ENCODE results near the gene DDX24. TPM values are rescaled to one million over a fixed set of nuclear protein-coding genes. Genes with fewer than 3 reads are reported as not detected.

The DDX24 gene
- total and polyA plus RNA-seq, 2 donors = 103 to 191 TPM

DNA sequence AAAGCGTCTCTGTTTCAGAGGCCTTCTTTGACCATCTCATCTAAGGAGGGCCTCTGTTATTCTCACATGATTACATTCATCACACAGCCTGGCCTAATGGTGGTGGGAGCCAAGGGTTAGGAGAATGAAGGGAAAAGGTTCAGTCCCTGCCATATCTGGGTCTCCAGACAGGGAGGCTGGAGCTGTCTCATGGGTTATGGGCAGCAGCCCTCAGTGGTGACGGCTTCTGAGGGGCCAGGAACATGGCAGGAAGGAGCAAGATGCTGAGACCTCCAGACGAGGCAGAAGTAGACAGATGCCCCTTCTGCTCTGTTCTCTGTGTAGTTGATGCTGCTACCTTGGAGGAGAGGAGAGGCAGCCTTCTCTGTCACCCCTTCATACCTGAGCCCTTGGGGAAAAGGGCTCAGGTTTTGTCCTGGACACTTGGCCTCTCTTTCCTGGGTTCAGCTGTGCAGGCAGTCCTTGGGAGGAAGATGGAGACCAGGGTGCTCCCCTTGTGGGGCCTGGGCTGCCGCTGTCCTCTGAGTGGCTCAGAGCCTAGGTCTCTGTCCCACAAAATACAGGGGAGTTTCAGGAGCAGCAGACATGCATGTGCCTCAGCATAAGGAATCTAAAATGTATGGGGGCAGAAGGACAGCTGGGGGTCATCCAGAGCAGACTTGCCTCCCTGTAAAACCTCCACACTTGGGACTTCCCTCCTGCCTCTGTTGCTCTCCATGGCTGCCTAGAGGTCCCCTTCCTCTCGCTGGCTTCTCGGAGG is 44.8 kb upstream of the DDX24 start:
- Histone ChIP-seq H3K27ac (ENCODE audit: low read depth in 1 of 2, low read length in 1 of 2) (no peak overlapping the region), H3K4me1 (ENCODE audit: control insufficient read depth in 2 of 2, insufficient read depth in 2 of 2, low read length in 2 of 2) (peaks cover 4 to 7% of the 10 kb centered on the region in 2 donors), H3K9me3 (ENCODE audit: control insufficient read depth in 2 of 2, insufficient read depth in 1 of 2, low read length in 1 of 2) (no peaks in the 10 kb centered on the region), H3K36me3 (ENCODE audit: control insufficient read depth in 2 of 2, insufficient read depth in 2 of 2, low read length in 1 of 2) (peaks cover 0 to 9% of the 10 kb centered on the region in 2 donors), H3K27me3 (ENCODE audit: control insufficient read depth in 2 of 2, insufficient read depth in 1 of 2, low read length in 1 of 2) (peaks cover 3 to 13% of the 10 kb centered on the region in 2 donors), H3K4me3 (ENCODE audit: low read length in 2 of 2) (no peak overlapping the region)
- DNase-seq (ENCODE audit: low read depth in 6 of 9, low spot score in 9 of 9) = no peak
- WGBS = 98% methylated on average over 6 of the region's 6 CpGs

- Histone ChIP-seq H3K4me1 (ENCODE audit: control insufficient read depth in 2 of 2, insufficient read depth in 2 of 2, low read length in 2 of 2) (peaks cover 4 to 7% of the 10 kb centered on the region in 2 donors), H3K9me3 (ENCODE audit: control insufficient read depth in 2 of 2, insufficient read depth in 1 of 2, low read length in 1 of 2) (peaks cover 0 to 1% of the 10 kb centered on the region in 2 donors), H3K27ac (ENCODE audit: low read depth in 1 of 2, low read length in 1 of 2) (no peak overlapping the region), H3K36me3 (ENCODE audit: control insufficient read depth in 2 of 2, insufficient read depth in 2 of 2, low read length in 1 of 2) (peaks cover 0 to 9% of the 10 kb centered on the region in 2 donors), H3K27me3 (ENCODE audit: control insufficient read depth in 2 of 2, insufficient read depth in 1 of 2, low read length in 1 of 2) (peaks cover 0 to 10% of the 10 kb centered on the region in 2 donors), H3K4me3 (ENCODE audit: low read length in 2 of 2) (no peak overlapping the region)
- 92% methylated on average over 9 of the region's 9 CpGs for WGBS
- DNase-seq (ENCODE audit: low read depth in 6 of 9, low spot score in 9 of 9) = no peak
These were observed 43.8 kb upstream of the DDX24 start for GRCh38 chr14:94124582-94125377.

DNA sequence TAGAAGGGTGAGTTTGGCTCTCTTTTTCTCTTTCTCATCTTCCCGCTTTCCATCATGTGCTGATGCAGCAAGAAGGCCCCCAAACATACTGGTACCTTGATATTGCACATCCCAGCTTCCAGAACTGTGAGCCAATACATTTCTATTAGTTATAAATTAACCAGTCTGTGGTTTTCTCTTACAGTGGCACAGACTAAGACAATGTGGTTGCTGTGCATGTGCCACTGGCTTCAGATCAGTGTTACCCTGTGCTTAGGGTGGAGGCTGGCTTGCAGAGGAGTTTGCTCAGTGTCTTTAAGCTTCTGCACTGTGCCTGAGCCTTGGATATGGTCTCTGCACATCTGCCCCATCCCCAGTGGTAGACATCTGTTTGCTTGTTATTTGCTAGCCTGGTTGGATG is 42.9 kb upstream of the DDX24 start:
- Histone ChIP-seq H3K4me1 (ENCODE audit: control insufficient read depth in 2 of 2, insufficient read depth in 2 of 2, low read length in 2 of 2) (peaks cover 3 to 4% of the 10 kb centered on the region in 2 donors), H3K4me3 (ENCODE audit: low read length in 2 of 2) (no peak overlapping the region), H3K36me3 (ENCODE audit: control insufficient read depth in 2 of 2, insufficient read depth in 2 of 2, low read length in 1 of 2) (peaks cover 0 to 9% of the 10 kb centered on the region in 2 donors), H3K9me3 (ENCODE audit: control insufficient read depth in 2 of 2, insufficient read depth in 1 of 2, low read length in 1 of 2) (peaks cover 0 to 1% of the 10 kb centered on the region in 2 donors), H3K27me3 (ENCODE audit: control insufficient read depth in 2 of 2, insufficient read depth in 1 of 2, low read length in 1 of 2) (peaks cover 0 to 6% of the 10 kb centered on the region in 2 donors), H3K27ac (ENCODE audit: low read depth in 1 of 2, low read length in 1 of 2) (no peak overlapping the region)
- WGBS = 92% methylated on average over 1 of the region's 1 CpG
- DNase-seq (ENCODE audit: low read depth in 6 of 9, low spot score in 9 of 9) = no peak

DNA sequence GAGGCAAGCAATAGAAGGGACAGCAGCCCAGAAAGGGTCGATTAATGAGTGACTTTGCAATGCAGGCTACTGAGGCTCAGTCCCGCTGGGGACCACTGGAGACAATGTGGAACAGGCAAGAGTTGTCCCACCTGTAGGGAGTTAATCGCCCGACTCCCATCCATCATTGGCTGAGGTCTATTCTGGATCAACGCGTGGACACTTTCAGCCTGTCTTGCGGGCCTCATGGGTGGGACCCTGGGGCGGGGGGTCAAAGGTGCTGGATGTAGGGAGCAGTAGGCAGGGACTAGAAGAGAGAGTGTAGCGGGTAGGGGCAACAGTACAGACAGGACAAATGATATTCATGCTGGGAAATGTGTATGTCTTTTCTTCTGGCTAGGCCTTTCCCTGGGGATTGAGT is 42.3 kb upstream of the DDX24 start:
- Histone ChIP-seq H3K27ac (ENCODE audit: low read depth in 1 of 2, low read length in 1 of 2) (no peak overlapping the region), H3K4me1 (ENCODE audit: control insufficient read depth in 2 of 2, insufficient read depth in 2 of 2, low read length in 2 of 2) (no peaks in the 10 kb centered on the region), H3K36me3 (ENCODE audit: control insufficient read depth in 2 of 2, insufficient read depth in 2 of 2, low read length in 1 of 2) (peaks cover 0 to 9% of the 10 kb centered on the region in 2 donors), H3K4me3 (ENCODE audit: low read length in 2 of 2) (no peak overlapping the region), H3K9me3 (ENCODE audit: control insufficient read depth in 2 of 2, insufficient read depth in 1 of 2, low read length in 1 of 2) (peaks cover 0 to 1% of the 10 kb centered on the region in 2 donors), H3K27me3 (ENCODE audit: control insufficient read depth in 2 of 2, insufficient read depth in 1 of 2, low read length in 1 of 2) (peaks cover 0 to 3% of the 10 kb centered on the region in 2 donors)
- WGBS = 93% methylated on average over 9 of the region's 9 CpGs
- DNase-seq (ENCODE audit: low read depth in 6 of 9, low spot score in 9 of 9) = no peak

DNA sequence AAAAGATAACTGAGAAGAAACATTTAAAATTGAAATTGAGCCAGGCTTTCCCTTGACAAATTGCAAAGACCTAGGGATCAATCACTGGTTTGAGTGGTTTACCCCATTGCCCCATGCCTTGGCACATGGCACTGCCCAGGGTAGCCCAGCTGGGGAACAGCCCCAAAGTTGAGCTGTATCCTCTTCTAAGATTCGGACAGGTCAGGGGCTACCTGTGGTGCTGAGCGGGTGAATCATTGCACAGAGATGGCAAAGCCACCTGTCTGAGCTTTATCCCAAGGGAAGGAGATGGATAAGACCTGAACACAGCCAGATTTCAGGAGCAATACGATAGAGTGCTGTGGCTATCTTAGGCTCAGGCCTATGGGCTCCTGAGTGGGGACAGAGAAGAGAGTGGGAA is 41.4 kb upstream of the DDX24 start:
- DNase-seq (ENCODE audit: low read depth in 6 of 9, low spot score in 9 of 9) = no peak
- Histone ChIP-seq H3K27me3 (ENCODE audit: control insufficient read depth in 2 of 2, insufficient read depth in 1 of 2, low read length in 1 of 2) (no peaks in the 10 kb centered on the region), H3K27ac (ENCODE audit: low read depth in 1 of 2, low read length in 1 of 2) (no peak overlapping the region), H3K4me1 (ENCODE audit: control insufficient read depth in 2 of 2, insufficient read depth in 2 of 2, low read length in 2 of 2) (no peaks in the 10 kb centered on the region), H3K4me3 (ENCODE audit: low read length in 2 of 2) (no peak overlapping the region), H3K36me3 (ENCODE audit: control insufficient read depth in 2 of 2, insufficient read depth in 2 of 2, low read length in 1 of 2) (peaks cover 0 to 7% of the 10 kb centered on the region in 2 donors), H3K9me3 (ENCODE audit: control insufficient read depth in 2 of 2, insufficient read depth in 1 of 2, low read length in 1 of 2) (peaks cover 0 to 1% of the 10 kb centered on the region in 2 donors)
- WGBS = 76% methylated on average over 3 of the region's 3 CpGs

DNA sequence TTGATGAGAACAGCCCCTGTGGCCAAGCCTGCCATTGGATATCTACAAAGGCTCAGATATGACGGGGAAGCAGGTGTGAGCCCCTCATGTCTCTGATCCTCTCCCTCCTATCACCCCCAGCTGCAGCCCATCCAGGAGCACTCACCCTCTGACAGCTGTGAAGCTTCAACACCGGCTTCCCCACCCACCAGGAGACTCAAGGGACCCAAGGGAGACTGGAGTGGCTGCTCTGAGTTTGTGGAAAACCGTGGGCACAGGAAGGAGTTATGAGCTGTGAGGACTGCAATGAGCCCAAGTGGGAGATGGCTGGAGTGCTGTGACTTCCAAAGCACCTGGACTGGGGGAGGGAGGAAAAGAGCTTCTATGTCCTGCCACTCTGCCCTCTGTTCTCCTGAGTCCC is 40.5 kb upstream of the DDX24 start:
- no peak for DNase-seq (ENCODE audit: low read depth in 6 of 9, low spot score in 9 of 9)
- Histone ChIP-seq H3K27ac (ENCODE audit: low read depth in 1 of 2, low read length in 1 of 2) (no peak overlapping the region), H3K9me3 (ENCODE audit: control insufficient read depth in 2 of 2, insufficient read depth in 1 of 2, low read length in 1 of 2) (peaks cover 0 to 1% of the 10 kb centered on the region in 2 donors), H3K4me3 (ENCODE audit: low read length in 2 of 2) (no peak overlapping the region), H3K27me3 (ENCODE audit: control insufficient read depth in 2 of 2, insufficient read depth in 1 of 2, low read length in 1 of 2) (no peaks in the 10 kb centered on the region), H3K36me3 (ENCODE audit: control insufficient read depth in 2 of 2, insufficient read depth in 2 of 2, low read length in 1 of 2) (no peaks in the 10 kb centered on the region), H3K4me1 (ENCODE audit: control insufficient read depth in 2 of 2, insufficient read depth in 2 of 2, low read length in 2 of 2) (no peaks in the 10 kb centered on the region)
- WGBS = 70% methylated on average over 3 of the region's 3 CpGs

- Histone ChIP-seq H3K4me3 (ENCODE audit: low read length in 2 of 2) (no peak overlapping the region), H3K9me3 (ENCODE audit: control insufficient read depth in 2 of 2, insufficient read depth in 1 of 2, low read length in 1 of 2) (peaks cover 0 to 1% of the 10 kb centered on the region in 2 donors), H3K27me3 (ENCODE audit: control insufficient read depth in 2 of 2, insufficient read depth in 1 of 2, low read length in 1 of 2) (no peaks in the 10 kb centered on the region), H3K36me3 (ENCODE audit: control insufficient read depth in 2 of 2, insufficient read depth in 2 of 2, low read length in 1 of 2) (no peaks in the 10 kb centered on the region), H3K4me1 (ENCODE audit: control insufficient read depth in 2 of 2, insufficient read depth in 2 of 2, low read length in 2 of 2) (no peaks in the 10 kb centered on the region), H3K27ac (ENCODE audit: low read depth in 1 of 2, low read length in 1 of 2) (no peak overlapping the region)
- 91% methylated on average over 5 of the region's 5 CpGs for WGBS
- no peak for DNase-seq (ENCODE audit: low read depth in 6 of 9, low spot score in 9 of 9)
These were observed 39.8 kb upstream of the DDX24 start for GRCh38 chr14:94120667-94121340.

GRCh38 chr14:94119071-94119470 is 38.1 kb upstream of the DDX24 start:
- Histone ChIP-seq H3K27me3 (ENCODE audit: control insufficient read depth in 2 of 2, insufficient read depth in 1 of 2, low read length in 1 of 2) (peaks cover 0 to 2% of the 10 kb centered on the region in 2 donors), H3K27ac (ENCODE audit: low read depth in 1 of 2, low read length in 1 of 2) (no peak overlapping the region), H3K4me3 (ENCODE audit: low read length in 2 of 2) (no peak overlapping the region), H3K4me1 (ENCODE audit: control insufficient read depth in 2 of 2, insufficient read depth in 2 of 2, low read length in 2 of 2) (peaks cover 0 to 3% of the 10 kb centered on the region in 2 donors), H3K36me3 (ENCODE audit: control insufficient read depth in 2 of 2, insufficient read depth in 2 of 2, low read length in 1 of 2) (no peaks in the 10 kb centered on the region), H3K9me3 (ENCODE audit: control insufficient read depth in 2 of 2, insufficient read depth in 1 of 2, low read length in 1 of 2) (peaks cover 0 to 1% of the 10 kb centered on the region in 2 donors)
- DNase-seq (ENCODE audit: low read depth in 6 of 9, low spot score in 9 of 9) = no peak

- Histone ChIP-seq H3K4me3 (ENCODE audit: low read length in 2 of 2) (no peak overlapping the region), H3K36me3 (ENCODE audit: control insufficient read depth in 2 of 2, insufficient read depth in 2 of 2, low read length in 1 of 2) (no peaks in the 10 kb centered on the region), H3K4me1 (ENCODE audit: control insufficient read depth in 2 of 2, insufficient read depth in 2 of 2, low read length in 2 of 2) (peaks cover 0 to 3% of the 10 kb centered on the region in 2 donors), H3K27me3 (ENCODE audit: control insufficient read depth in 2 of 2, insufficient read depth in 1 of 2, low read length in 1 of 2) (peaks cover 0 to 2% of the 10 kb centered on the region in 2 donors), H3K9me3 (ENCODE audit: control insufficient read depth in 2 of 2, insufficient read depth in 1 of 2, low read length in 1 of 2) (peaks cover 0 to 1% of the 10 kb centered on the region in 2 donors), H3K27ac (ENCODE audit: low read depth in 1 of 2, low read length in 1 of 2) (no peak overlapping the region)
- no peak for DNase-seq (ENCODE audit: low read depth in 6 of 9, low spot score in 9 of 9)
- WGBS = 84% methylated on average over 9 of the region's 9 CpGs
These were observed 36.9 kb upstream of the DDX24 start for GRCh38 chr14:94117856-94118255.
